ENCODE results near the gene CD84.

DNA sequence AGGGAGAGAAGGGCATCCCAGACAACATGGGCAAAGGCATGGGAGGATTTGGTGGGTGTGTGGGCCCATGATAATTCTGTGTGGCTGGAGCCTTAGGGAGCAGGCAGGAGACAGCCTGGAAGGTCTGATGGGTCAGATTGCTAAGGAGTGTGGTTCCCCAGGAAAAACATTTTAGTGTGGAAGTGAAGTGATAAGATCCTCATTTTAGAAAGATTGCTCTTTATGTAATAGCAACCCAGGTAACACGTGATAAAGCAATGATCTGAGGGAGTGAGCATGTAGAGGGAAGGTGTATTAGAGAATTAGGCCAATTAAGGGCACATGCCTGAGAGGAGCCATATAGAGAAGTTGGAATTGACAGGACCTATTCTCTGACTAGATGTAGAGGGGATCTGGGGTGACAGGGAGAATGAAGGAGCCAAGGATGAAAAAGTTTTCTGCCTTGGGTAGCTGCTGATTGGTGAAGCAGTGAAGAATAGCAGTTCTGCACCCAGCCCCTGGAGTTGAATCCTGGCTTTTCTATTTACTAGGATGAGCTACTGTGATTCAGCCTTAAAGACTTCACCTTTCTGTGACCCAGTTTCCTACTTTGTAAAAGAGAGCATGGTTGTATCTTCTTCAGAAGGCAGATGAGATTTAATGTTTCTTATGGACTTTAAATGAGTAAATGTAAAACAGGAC, 37.5 kb downstream of the CD84 start:
- TF ChIP-seq, protein P1, sequence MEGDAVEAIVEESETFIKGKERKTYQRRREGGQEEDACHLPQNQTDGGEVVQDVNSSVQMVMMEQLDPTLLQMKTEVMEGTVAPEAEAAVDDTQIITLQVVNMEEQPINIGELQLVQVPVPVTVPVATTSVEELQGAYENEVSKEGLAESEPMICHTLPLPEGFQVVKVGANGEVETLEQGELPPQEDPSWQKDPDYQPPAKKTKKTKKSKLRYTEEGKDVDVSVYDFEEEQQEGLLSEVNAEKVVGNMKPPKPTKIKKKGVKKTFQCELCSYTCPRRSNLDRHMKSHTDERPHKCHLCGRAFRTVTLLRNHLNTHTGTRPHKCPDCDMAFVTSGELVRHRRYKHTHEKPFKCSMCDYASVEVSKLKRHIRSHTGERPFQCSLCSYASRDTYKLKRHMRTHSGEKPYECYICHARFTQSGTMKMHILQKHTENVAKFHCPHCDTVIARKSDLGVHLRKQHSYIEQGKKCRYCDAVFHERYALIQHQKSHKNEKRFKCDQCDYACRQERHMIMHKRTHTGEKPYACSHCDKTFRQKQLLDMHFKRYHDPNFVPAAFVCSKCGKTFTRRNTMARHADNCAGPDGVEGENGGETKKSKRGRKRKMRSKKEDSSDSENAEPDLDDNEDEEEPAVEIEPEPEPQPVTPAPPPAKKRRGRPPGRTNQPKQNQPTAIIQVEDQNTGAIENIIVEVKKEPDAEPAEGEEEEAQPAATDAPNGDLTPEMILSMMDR (IDR thresholded peaks at IDR 0.05): no peak
- TF ChIP-seq POLR2A (IDR thresholded peaks at IDR 0.05): no peak

Data from adrenal gland (tissue), 5 donors.